Measurements from ENCODE around the gene RRBP1.
"Not testable (repeated sequence)": the region's sequence is repeated elsewhere in the genome, so short reads cannot be mapped to it uniquely, and the experiment has no call there.

RRBP1 gene

DNA sequence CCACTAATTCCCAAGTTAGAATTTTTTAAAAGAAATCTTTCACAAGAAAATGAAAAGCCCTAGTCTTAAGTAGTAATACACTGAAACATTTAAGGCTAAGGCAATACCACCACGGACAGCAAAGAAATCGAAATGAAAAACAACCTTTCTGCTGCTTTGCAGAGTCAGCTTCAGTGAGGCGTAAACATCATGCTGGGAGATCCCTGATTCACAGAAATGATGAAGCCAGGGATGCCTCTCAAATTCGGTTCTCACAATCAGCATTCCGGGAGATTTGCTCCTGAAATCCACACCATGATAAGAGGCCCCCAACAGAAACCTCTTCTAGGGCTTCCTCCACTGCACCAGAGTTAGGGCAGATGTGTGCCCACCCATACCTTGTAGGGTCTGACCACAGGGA, 18.6 kb downstream of the RRBP1 start:
- no peak for DNase-seq (ENCODE audit: low spot score)

DNA sequence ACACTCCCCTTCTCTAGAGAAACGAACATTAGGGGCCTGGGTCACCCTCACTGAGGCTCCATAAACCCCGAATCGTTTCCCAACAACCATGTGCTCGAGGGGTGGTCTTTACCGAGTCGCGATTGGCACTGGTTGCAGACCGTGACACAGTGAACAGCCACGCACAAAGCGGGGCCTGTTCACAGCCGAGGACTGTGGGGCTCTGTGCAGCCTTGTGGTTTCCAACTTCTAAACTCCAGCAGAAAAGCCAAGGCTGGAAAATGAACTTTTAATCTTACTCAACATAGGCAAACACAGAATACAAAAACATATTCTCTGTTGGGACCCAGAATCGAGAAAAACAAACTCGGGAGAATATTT, 19.0 kb downstream of the RRBP1 start:
- no peak for DNase-seq (ENCODE audit: low spot score)

DNA sequence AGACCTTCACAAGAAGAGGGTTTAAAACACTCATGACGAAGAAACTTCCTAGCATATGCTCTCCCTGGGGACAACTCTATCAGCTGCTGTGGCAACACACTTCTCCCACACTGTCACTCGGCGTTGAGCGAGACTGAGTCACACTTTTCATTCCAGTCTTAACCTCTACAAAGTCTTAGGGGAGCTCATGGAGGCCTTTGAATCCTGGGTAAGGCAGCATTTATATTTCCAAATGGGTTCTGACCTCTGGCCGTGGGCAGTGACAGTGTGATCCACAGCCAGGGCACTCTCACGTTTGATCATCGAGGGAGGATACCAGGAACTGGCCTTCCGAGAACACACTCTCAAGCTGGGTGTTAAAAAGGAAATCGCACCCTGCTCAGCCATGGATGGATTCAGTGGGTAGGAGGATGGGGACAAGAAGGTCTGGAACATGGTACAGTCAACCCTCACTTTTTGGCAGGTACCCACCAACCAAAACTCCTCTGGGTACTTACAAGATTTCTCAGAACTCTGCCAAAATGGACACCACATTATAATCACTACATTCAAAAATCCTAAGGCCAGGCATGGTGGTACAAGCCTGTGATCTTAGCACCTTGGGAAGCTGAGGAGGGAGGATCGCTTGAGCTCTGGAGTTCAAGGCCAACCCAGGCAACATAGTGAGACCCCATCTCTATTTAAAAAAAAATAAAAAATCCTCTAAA, 19.6 kb downstream of the RRBP1 start:
- peak; percentile 36 for DNase-seq (ENCODE audit: low spot score)

DNA sequence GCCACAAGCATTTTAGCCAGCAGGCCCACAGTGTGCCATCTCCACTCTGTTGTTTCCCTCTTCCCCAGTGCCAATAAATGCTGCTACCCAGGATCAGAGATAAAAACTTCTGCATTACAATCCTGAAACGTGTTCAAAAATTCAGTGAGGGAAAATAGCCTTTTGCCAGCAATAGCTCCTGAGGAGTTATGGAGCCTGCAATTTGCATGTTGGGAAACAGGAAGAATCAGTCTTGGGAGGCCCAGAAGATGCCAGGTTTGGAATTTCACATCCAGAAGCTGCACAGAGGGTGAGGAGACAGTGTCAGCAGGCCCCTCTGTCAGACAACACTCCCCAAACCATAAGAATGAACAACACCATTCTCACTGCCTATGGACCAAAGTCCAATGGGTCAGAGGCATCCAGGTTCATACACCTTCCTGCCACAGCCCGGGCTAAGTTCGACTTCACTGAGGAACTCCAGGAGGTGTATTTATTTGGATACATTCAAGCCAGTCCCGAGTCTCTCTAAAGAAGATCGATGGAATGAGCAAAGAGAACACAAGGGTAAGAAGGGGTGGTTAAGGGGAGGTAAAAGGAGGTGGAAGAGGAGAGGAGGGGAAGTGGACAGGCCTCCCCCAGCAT, 20.8 kb downstream of the RRBP1 start:
- no peak for DNase-seq (ENCODE audit: low spot score)

DNA sequence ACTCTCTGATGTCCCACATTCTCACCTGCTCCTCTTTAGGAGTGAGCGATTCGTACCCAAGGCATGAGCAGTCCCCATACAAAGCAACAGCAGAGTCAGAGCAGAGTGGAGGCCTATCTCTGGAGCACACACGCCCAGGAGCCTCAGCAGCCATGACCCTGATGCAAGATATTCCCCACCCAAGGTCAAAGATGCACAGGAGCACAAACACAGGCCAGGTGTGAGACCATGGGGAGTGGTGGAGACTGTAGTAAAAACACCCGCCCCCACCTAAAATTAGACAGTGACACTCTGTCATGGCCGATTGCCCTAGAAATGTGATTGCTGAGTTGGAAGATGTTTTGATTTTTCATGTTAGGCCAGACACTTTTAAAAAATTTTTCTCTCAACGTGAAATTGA, 21.4 kb downstream of the RRBP1 start:
- DNase-seq (ENCODE audit: low spot score), result no peak

DNA sequence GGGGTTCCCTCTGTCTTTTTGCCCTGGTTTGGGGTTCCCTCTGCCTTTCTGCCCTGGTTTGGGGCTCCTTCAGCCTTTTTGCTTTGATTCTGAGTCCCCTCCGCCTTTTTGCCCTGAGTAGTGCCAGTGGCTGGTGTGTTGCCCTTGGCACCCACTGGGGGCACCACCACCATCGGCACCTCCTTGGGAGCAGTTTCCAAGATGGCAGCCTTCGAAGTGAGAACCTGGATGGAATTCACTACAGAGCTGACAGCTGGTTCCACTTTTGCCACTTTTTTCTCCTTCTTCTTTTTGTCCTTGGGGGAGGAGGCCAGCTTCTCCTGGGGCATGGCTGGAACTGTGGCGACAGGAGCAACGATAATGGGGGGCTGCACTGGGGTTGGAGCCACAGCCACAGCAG, 22.2 kb downstream of the RRBP1 start:
- DNase-seq (ENCODE audit: low spot score), result no peak

DNA sequence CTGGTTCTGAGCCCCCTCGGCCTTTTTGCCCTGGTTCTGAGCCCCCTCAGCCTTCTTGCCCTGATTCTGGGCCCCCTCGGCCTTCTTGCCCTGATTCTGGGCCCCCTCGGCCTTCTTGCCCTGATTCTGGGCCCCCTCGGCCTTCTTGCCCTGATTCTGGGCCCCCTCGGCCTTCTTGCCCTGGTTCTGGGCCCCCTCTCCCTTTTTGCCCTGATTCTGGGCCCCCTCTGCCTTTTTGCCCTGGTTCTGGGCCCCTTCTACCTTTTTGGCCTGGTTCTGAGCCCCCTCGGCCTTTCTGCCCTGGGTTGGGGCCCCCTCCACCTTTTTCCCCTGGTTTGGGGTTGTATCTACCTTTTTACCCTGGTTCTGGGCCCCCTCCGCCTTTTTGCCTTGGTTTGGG, 22.7 kb downstream of the RRBP1 start:
- DNase-seq (ENCODE audit: low spot score), result not testable (repeated sequence)

DNA sequence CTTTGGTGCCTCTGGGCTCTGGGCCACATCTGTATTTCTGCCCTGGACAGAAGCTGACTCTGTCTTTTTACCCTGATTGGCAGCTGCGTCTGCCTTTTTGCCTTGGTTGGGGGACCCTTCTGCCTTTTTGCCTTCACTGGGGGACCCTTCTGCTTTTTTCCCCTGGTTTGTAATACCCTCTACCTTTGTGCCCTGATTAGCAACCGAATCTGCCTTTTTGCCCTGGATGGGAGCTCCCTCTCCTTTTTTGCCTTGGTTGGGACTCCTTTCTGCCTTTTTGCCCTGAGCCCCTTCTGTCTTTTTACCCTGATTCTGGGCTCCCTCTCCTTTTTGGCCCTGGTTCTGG, 23.4 kb downstream of the RRBP1 start:
- no peak for DNase-seq (ENCODE audit: low spot score)

DNA sequence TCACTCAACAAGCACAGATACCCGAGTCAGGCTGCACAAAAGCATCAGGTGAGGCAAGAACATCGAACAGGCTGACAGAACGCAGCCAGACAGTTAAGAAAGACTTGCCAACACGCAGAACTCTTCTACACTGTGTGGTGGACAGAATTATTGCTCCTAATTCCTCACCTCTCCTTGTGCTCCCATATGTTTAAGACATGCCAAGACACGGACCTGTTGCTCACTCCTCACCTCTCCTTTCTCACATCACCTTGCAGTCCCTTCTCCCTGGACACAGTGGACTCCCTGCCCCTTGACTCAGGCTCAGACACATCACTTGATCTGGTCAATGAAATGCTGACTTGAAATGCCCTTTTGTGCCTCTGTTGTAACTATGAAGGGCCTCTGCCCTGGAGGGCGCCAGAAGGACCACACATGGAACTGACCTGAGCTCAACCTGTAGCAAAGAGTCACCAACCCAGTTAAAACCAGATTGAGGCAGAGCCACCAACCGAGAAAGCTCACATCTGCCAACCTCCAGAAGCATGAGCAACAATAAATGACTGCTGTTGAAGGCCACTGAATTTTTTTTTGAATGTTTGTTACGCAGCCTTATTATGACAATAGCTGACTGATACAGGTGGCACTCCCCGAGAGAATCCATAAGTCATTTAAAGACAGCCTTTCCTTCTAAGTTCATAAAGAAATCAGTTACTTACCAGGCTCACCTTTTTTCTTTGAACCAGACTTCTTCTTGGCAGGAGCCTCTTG, 24.0 kb downstream of the RRBP1 start:
- DNase-seq (ENCODE audit: low spot score), result no peak

DNA sequence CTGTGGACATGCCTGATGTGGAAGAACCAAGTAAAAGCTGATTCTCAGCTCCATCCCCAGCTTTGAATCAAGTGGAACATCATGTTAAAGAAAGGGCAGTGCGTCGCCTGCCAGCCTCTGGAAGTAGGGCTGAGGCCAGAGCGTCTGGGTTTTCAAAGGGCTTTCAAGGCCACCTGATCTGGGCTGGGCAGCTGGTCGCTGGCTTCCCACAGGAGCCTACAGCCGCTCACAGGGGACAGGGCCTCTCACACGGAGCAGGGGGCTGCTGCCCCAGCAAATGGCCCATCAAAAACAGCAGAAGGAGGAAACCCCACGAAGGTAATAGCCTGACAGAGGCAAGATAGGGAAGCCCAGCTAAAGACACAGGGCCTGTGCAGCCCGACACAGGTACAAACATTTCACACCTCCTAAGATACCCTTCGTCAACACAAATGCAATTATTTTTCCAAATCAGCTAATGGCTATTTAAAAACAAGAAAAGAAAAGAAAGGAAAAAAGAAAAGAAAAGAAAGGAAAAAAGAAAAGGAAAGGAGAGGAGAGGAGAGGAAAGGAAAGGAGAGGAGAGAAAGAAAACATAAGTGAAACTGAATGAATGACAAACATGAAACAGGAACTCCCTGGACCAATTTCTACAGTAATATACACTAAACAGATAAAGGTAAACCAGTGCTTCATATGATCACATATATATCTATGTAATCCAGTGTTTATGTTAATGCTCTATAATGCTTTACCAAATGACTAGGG, 24.8 kb downstream of the RRBP1 start:
- no peak for DNase-seq (ENCODE audit: low spot score)

DNA sequence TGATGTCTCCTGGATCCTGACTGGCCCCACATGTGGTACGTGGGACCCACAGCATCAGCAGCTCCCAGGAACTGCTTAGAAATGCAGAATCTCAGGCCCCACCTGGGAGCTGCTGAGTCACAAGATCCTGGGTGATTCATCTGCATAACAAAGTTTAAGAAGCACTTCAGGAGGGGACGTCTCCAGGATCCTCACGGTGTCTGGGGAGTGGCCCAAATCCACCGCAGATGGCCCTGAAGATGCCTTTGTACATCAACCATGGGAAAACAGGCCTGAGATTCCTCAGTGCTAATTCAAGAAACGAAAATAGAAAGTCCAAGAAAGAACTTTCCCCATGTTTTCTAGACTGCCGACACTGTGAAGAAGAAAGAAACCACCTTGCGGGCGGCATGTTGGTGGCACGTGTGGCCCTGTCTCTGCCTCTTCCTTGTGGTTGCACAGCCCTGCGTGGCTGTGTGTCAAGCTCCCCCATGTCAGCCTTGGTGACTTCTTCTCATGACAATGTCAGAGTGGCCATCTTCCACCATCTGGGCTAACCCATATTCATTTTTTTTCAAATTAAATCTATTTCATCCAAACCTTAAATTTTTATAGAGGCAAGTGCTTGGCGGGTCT, 26.1 kb downstream of the RRBP1 start:
- no peak for DNase-seq (ENCODE audit: low spot score)

DNA sequence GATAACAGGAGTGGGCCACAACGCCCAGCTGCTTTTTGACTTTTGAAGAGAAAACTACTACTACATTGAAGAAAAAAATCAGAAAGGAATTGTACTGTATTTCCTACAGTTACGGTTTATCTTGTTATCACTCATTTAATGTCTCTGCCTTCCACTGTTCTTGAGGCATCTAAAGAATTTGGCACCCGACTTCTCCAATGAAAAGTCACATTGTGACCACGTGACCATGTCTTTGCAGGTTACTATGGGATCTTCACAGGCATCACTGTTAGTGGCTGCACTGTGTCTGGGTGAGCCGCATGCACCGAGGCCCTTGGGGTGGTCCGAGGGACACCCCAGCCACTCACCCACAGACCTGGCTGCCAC, 26.8 kb downstream of the RRBP1 start:
- DNase-seq (ENCODE audit: low spot score), result no peak

DNA sequence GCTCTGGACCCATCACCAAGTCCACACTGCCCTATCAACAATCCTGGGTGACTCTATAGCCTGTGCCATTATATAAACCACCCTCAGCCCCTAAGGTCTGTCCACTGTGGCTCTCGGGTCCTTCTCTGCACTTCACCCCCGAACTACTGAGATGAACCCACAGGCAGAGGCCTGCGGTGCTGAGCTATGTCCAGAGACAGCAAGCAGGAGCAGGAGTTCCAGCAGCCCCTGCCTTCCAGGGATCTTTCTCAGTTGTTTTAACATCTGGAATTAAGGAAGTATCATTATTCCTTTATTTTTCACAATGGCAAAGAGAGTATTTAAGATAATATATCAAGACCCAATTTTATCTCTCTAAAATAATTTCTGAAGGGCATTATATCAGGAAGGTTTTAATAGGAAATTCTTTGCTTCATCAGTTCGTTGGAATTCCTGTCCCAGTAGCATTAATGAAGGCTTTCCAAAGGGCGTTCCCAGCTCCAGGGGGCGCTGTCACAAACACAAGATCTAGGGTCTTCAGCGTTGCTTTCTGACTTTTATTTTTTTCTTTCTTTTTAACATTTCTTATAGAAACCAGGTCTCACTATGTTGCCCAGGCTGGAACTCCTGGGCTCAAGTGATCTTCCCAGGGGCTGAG, 27.3 kb downstream of the RRBP1 start:
- no peak for DNase-seq (ENCODE audit: low spot score)

DNA sequence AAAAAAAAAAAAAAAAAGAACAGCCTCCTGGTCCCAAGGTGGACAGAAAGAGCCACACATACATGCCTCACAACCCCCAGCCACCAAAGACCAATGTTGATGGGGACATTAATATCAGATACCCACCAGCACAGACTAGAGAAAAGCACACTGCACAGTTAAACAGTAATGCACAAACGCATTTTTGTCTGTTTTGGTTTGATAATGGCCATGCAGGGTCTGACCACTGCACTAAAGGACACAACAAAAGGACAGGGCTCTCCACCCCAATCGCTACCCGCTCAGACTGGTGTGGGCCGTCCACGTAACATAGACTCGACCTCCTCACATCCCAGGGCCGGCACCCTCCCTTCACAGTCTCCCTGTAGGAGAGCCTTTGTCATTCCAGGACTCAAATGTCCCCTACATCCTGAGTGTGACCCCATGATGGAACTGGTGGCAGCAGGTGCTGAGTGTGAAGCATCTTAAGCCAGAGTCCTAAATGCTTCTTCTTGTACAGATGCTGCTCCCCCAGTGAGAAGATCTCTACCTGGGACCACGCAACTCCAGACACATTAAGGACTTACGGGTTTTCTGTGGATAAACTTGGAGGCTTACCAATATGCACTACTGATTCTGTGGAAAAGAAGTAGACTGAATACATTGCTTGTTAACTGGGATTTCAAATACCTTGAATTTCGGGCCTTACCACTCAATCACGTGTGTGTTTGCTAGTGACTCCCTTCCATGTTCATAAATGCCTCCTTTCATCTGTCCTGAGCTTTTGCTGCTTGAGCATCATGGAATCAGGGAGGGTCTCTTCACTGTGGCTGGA, 28.0 kb downstream of the RRBP1 start:
- DNase-seq (ENCODE audit: low spot score), result no peak

DNA sequence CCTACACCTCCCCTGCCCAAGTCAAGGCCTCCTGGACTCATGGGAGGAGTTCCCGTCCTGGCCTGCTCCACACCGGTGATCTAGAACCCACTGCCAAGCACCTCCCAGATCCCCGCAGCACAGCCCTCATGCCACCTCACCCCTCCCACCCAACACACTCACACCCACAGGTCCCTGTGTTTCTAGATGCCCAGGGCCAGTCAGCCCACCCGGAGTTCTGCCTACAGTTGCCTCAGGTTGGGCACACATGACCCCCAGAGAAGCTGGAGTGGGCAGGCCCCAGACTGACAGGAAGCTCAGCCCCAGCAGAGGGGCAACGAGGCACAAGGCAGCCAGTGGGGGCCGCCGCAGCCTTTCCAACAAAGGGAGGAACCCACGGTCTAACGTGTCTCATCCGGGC, 29.6 kb downstream of the RRBP1 start:
- DNase-seq (ENCODE audit: low spot score), result no peak

DNA sequence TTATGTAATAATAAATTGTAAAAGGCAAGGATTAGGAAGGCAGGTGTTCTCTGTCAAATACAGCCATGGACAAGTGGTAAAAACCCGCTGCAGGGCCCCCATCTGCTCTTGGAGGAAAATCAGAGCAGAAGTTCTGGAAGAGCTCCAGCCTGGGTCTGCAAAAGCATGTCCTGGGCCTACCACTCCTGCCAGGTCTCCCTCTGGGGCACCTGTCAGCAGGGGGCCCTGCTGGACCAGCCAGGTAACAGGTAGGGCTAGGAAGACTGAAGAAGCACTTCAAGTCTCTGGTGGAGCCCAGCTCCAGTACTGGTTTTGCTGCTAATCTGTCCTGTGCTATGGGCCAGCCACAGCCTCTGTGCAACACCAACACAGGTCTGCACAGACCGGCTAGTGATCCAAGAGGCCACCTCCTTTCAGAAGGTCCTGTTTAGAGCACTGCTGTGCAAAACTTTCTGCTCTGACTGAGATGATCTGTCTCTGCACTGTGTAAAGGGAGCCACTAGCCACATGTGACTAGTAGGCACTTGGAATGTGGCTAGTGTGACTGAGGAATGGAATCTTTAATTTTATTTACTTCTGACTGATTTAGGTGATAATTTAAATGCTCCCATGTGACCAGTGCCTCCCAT, 30.2 kb downstream of the RRBP1 start:
- no peak for DNase-seq (ENCODE audit: low spot score)

DNA sequence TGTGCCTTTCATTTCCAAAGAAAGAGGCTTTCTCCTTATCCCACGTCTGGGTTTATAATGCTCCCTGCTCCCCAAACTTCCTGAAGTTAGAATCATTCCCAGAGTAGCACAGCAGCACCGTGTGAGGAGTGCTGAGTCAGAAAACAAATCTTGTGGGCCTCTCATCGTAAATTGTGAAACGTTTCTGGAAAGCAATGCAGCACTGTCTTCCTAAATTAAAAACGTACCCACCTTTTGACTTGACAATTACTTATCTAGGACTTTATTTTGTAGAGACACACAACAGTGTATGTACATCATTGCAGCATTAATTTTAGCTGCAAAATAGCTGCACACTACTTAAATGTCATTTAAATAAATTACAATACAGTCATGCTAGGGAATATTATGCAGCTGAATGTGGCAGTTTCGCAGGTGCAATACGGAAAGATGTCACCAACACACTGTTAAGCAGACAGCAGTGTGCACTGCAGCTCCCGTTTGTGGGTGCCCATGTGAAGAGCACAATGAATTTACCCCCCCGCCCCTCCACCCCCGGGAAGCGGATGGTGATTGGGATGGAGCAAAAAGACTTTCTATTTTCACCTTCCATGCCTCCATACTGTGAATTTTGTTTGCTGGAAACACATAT, 30.8 kb downstream of the RRBP1 start:
- no peak for DNase-seq (ENCODE audit: low spot score)

DNA sequence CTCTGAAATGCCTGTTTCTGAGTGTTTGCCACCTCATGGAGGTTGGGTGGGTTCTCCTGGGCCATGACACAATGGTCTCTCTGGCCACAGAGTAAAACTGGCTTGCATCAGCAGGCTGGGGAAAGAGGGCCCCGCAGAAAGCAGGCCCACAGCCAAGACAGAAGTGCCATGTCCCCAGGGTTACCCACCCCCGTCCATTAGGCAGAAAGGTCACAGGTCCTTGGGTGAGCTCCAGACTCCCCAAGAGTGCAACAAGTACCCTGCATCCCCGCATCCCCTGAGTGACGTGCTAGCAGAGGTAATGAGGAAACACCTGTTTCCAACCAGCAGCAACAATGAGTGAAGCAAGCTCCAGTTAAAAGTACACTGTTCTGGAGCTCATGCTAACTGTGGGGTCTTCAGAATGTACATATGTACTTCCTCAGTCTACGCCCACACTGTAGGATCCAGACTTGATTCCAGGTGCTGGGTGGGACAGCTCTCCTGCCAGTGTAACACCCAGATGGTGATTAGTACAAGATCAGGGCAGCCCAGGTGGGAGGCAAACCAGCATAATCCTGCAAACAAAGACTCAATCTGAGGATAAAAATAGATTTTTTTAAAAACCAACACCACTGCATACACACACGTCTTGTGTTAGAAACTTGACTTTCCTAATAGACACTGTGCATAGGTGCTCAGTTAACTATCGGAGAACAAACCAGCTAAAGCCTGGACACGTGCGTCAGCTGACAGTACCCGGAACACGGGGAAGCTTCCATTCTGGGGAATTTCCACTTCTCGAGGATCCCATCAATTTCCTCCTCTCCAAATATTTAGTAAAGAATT, 31.5 kb downstream of the RRBP1 start:
- no peak for DNase-seq (ENCODE audit: low spot score)
